Progenitor cell of endocrine pancreas (in vitro differentiated cells): ENCODE data around the gene SCYL1. TPM values are rescaled to one million over a fixed set of nuclear protein-coding genes. Genes with fewer than 3 reads are reported as not detected.
A peak's percentile ranks its signal among the peaks of the same experiment; 100 is the strongest.
"Not testable (repeated sequence)": the region's sequence is repeated elsewhere in the genome, so short reads cannot be mapped to it uniquely, and the experiment has no call there.

Source experiments
- DNase-seq: peaks from one replicate; pipeline ENCODE4 v3.0.0; 2021; ENCODE audit warnings: low spot score; ENCODE audit not compliant: unreplicated experiment
- H3K27ac Mint-ChIP-seq: 2 replicates; pipeline ENCODE4 v1.8.0; 2021; ENCODE audit warnings: mild to moderate bottlenecking, moderate library complexity, mixed read lengths
- H3K27me3 Mint-ChIP-seq: 2 replicates; pipeline ENCODE4 v1.8.0; 2021; ENCODE audit warnings: mixed read lengths
- H3K36me3 Mint-ChIP-seq: 2 replicates; pipeline ENCODE4 v1.8.0; 2022; ENCODE audit warnings: mixed read lengths; ENCODE audit not compliant: insufficient read depth
- H3K4me1 Mint-ChIP-seq: 2 replicates; pipeline ENCODE4 v1.8.0; 2021; ENCODE audit warnings: low read depth, mixed read lengths
- H3K4me3 Mint-ChIP-seq: 2 replicates; pipeline ENCODE4 v1.8.0; 2021; ENCODE audit warnings: low read depth, mild to moderate bottlenecking, moderate library complexity, mixed read lengths
- H3K9me3 Mint-ChIP-seq: 2 replicates; pipeline ENCODE4 v1.8.0; 2021; ENCODE audit warnings: low read depth, mixed read lengths
- total RNA-seq: library from RNA; stranded (reverse); gene quantifications from 2 replicates; pipeline ENCODE4 v1.2.1, GENCODE V29; 2021
- TF ChIP-seq, protein P1 (sequence below): fragments of 200-600 bp; sonication (generic); IDR thresholded peaks from one replicate; pipeline ENCODE4 v1.5.0; 2021; ENCODE audit warnings: antibody characterized with exemption, mild to moderate bottlenecking; ENCODE audit not compliant: unreplicated experiment

The SCYL1 gene
- total RNA-seq, 1 donor from 2014 or later, result 61.4 TPM

DNA sequence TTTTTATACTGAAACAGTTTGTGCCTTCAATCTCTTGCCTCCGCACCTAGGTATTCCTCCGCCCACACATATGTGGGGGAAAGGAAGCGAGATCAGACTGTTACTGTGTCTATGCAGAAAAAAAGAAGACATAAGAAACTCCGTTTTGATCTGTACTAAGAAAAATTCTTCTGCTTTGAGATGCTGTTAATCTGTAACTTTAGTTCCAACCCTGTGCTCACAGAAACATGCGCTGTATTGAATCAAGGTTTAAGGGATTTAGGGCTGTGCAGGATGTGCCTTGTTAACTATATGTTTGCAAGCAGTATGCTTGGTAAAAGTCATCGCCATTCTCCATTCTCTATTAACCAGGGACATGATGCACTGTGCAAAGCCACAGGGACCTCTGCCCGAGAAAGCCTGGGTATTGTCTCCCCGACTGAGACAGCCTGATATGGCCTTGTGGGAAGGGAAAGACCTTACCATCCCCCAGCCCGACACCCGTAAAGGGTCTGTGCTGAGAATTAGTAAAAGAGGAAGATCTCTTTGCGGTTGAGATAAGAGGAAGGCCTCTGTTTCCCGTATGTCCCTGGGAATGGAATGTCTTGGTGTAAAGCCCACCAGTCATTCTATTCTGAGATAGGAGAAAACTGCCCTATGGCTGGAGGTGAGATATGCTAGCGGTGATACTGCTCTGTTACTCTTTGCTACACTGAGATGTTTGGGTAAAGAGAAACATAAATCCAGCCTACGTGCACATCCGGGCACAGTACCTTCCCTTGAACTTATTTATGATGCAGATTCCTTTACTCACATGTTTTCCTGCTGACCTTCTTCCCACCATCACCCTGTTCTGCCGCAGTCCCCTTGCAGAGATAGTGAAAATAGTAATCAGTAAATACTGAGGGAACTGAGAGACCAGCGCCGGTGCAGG lies 1.9 kb upstream of the SCYL1 start:
- not testable (repeated sequence) for H3K27ac Mint-ChIP-seq, H3K36me3 Mint-ChIP-seq, DNase-seq, H3K9me3 Mint-ChIP-seq
- Mint-ChIP-seq H3K27me3 (peaks cover 13% of the 10 kb centered on the region), H3K4me3 (peak overlapping the region; percentile 43), H3K4me1 (peaks cover 27% of the 10 kb centered on the region)

GRCh38 chr11:65523631-65523968 lies 1.3 kb upstream of the SCYL1 start:
- not testable (repeated sequence) for H3K27ac Mint-ChIP-seq, H3K36me3 Mint-ChIP-seq, DNase-seq, H3K9me3 Mint-ChIP-seq
- H3K27me3 Mint-ChIP-seq, result peaks cover 13% of the 10 kb centered on the region
- peaks cover 27% of the 10 kb centered on the region for H3K4me1 Mint-ChIP-seq
- H3K4me3 Mint-ChIP-seq, result peak overlapping the region; percentile 43

DNA sequence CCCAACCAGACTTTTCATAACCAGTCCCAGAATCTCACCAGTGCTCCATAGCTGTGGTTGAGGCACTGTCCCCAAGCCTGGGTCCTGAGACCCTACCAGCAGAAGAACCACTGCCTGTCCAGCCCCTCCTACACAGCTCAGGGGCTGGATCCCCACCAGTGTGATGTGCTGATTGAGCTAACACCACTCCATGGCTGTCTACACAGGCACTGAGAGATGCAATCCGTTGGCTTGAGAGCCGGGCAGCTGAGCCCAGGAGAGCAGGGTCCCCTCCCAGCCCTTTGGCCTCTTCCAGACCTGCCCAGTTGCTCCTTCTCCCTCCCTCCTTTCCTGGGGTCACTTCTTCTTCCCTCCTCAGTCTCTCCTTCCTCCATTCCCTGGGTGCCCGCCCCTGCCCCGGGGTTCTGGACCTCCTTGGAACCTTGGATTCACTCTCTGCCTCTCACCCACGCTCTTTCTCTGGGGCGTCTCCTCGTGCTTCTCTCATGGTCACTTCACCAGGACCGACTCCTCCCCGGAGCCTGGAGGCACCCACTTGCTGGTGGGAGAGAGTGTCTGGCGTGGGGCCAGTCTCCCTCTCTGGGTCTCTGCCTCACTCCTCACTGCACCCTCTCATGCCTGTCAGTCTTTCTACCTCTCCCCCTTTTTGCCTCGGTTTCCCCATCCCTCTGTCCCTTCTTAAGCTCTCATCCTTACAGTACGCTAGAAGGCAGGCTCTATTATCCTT lies 706 bp upstream of the SCYL1 start:
- Mint-ChIP-seq H3K27me3 (peaks cover 13% of the 10 kb centered on the region), H3K9me3 (no peaks in the 10 kb centered on the region), H3K36me3 (peaks cover 7% of the 10 kb centered on the region), H3K4me3 (peak overlapping the region; percentile 61), H3K4me1 (peaks cover 27% of the 10 kb centered on the region), H3K27ac (no peak overlapping the region)
- TF ChIP-seq, protein P1, sequence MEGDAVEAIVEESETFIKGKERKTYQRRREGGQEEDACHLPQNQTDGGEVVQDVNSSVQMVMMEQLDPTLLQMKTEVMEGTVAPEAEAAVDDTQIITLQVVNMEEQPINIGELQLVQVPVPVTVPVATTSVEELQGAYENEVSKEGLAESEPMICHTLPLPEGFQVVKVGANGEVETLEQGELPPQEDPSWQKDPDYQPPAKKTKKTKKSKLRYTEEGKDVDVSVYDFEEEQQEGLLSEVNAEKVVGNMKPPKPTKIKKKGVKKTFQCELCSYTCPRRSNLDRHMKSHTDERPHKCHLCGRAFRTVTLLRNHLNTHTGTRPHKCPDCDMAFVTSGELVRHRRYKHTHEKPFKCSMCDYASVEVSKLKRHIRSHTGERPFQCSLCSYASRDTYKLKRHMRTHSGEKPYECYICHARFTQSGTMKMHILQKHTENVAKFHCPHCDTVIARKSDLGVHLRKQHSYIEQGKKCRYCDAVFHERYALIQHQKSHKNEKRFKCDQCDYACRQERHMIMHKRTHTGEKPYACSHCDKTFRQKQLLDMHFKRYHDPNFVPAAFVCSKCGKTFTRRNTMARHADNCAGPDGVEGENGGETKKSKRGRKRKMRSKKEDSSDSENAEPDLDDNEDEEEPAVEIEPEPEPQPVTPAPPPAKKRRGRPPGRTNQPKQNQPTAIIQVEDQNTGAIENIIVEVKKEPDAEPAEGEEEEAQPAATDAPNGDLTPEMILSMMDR, result no peak
- no peak for DNase-seq

DNA sequence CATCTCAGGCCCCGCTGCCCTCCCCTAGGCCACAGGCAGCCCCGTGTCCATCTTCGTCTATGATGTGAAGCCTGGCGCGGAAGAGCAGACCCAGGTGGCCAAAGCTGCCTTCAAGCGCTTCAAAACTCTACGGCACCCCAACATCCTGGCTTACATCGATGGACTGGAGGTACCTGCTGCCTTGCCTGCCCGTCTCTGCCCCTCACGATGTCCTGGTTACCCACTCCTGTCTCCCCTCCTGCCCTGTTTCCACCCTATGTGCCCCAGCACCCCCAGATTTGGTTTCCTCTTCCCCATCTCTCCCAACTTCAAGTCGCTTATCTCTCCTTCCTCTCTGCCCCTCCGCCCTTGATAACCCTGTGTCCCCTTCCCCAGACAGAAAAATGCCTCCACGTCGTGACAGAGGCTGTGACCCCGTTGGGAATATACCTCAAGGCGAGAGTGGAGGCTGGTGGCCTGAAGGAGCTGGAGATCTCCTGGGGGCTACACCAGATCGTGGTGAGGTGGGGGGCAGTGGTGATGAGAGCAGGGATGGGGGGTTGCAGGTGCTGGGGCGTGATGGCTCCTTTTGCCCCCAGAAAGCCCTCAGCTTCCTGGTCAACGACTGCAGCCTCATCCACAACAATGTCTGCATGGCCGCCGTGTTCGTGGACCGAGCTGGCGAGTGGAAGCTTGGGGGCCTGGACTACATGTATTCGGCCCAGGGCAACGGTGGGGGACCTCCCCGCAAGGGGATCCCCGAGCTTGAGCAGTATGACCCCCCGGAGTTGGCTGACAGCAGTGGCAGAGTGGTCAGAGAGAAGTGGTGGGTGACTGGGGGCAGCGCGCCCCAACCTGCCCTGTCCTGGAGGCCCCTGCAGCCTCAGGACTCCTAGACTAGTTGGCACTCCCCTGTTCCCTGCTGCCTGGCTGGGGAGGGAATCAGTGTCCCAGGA lies 930 bp downstream of the SCYL1 start:
- no peaks in the 10 kb centered on the region for H3K9me3 Mint-ChIP-seq
- DNase-seq, result no peak
- peaks cover 27% of the 10 kb centered on the region for H3K4me1 Mint-ChIP-seq
- H3K36me3 Mint-ChIP-seq, result peaks cover 11% of the 10 kb centered on the region
- peaks cover 13% of the 10 kb centered on the region for H3K27me3 Mint-ChIP-seq
- H3K4me3 Mint-ChIP-seq, result peak overlapping the region; percentile 74
- TF ChIP-seq, protein P1, result no peak
- peak overlapping the region; percentile 81 for H3K27ac Mint-ChIP-seq

- H3K27me3 Mint-ChIP-seq, result peaks cover 13% of the 10 kb centered on the region
- peak overlapping the region; percentile 74 for H3K4me3 Mint-ChIP-seq
- H3K27ac Mint-ChIP-seq, result no peak overlapping the region
- peaks cover 14% of the 10 kb centered on the region for H3K36me3 Mint-ChIP-seq
- no peak for DNase-seq
- H3K9me3 Mint-ChIP-seq, result no peaks in the 10 kb centered on the region
- TF ChIP-seq, protein P1, result no peak
- peaks cover 27% of the 10 kb centered on the region for H3K4me1 Mint-ChIP-seq
These were observed 1.9 kb downstream of the SCYL1 start for GRCh38 chr11:65526744-65527143.
